ENCODE data around the gene CCDC60.

CCDC60 gene

DNA sequence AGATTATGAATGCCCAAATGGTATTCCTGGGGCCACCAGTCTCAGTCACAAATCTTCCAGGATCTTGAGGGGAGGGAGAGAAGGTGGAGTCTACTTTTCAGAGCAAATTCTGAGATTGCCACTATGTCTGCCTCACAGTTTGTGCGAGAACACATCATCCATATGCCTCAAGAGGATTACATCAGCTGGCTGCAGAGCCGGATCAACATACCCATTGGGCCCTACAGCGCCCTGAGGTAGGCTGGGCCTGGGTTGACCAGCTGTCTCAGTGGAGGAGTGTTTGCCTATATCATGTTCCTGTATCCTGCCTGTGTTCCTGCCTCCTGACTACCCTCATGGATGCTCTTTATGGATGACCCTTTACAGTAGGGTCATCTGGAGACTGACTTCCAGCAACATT, 205.9 kb downstream of the CCDC60 start:
- TF ChIP-seq, protein P1, sequence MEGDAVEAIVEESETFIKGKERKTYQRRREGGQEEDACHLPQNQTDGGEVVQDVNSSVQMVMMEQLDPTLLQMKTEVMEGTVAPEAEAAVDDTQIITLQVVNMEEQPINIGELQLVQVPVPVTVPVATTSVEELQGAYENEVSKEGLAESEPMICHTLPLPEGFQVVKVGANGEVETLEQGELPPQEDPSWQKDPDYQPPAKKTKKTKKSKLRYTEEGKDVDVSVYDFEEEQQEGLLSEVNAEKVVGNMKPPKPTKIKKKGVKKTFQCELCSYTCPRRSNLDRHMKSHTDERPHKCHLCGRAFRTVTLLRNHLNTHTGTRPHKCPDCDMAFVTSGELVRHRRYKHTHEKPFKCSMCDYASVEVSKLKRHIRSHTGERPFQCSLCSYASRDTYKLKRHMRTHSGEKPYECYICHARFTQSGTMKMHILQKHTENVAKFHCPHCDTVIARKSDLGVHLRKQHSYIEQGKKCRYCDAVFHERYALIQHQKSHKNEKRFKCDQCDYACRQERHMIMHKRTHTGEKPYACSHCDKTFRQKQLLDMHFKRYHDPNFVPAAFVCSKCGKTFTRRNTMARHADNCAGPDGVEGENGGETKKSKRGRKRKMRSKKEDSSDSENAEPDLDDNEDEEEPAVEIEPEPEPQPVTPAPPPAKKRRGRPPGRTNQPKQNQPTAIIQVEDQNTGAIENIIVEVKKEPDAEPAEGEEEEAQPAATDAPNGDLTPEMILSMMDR (IDR thresholded peaks at IDR 0.05) = no peak
- no peak overlapping the region for H2AFZ ChIP-seq
- H3K4me2 ChIP-seq (ENCODE audit: low read length) = no peak overlapping the region
- no peak overlapping the region for H3K9ac ChIP-seq
- H3K79me2 ChIP-seq = peaks cover 2% of the 10 kb centered on the region
- H3K4me3 ChIP-seq (ENCODE audit: low read depth, low read length) = no peak overlapping the region
- H3K9me3 ChIP-seq (ENCODE audit: control insufficient read depth, low read length) = no peaks in the 10 kb centered on the region
- H3K36me3 ChIP-seq (ENCODE audit: control insufficient read depth, insufficient read depth, low read length) = no peaks in the 10 kb centered on the region
- no peaks in the 10 kb centered on the region for H3K27me3 ChIP-seq (ENCODE audit: control insufficient read depth, insufficient read depth, low read length)
- H3K4me1 ChIP-seq = no peaks in the 10 kb centered on the region
- no peak overlapping the region for H3K27ac ChIP-seq

DNA sequence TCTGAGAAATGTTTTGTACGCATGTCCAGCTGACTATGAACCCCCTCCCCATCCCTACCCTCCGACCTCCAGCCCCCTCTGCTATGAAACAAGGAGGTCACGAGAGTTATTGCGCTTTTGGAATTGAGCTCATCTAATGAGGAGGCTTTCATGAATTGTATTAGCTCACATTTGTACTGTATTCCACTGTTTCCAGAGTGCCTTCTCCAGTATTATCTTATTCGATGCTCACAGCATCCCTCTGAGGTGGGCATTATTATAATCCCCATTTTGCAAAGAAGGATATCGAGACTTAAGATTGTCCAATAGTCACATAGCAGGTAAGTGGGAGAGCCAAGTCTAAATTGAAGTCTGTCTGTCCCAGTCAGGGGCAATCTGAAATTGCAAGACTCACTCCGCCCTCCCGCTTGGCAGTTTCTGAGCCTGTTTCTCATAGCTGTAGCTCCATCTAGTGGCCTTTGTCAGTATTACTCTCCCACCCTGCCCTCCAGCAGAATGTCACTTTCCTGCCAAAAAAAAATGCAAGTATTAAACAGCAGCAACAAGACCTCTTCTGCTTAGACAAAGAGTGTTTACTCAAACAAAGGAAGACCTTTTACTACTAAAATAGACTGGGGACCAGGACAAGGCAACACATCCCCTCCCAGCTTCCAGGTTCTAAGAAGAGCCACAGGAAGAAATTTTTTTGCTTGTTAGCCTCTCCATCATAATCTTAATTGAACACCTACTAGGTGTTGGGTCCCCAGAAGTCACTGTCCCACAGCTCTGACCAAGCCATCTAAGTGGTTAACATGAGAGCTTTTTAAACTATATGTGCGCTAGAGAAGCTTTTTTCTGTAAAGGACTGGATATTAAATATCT, 210.5 kb downstream of the CCDC60 start:
- no peak overlapping the region for H3K4me2 ChIP-seq (ENCODE audit: low read length)
- H3K9ac ChIP-seq = no peak overlapping the region

DNA sequence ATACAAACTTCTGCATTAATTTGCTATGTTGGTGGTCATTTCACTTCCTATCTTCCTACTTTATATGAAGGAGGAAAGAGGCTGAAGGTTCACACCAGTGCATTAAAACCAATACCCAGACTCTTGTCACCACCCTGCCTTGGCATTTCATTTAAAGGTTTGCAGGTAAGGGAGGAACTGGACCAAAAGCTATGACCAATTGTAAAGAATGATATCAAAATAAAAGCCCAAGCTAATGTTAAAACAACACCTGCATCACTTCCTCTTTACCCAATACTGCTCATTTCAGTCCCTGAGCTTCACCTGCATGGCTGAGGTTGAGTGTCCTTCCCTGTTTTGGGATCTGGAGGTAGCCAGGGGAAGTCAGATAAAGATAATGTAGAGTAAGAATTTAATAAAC, 211.8 kb downstream of the CCDC60 start:
- H3K4me2 ChIP-seq (ENCODE audit: low read length) = no peak overlapping the region
- H2AFZ ChIP-seq = no peak overlapping the region
- no peaks in the 10 kb centered on the region for H3K9me3 ChIP-seq (ENCODE audit: control insufficient read depth, low read length)
- H3K4me3 ChIP-seq (ENCODE audit: low read depth, low read length) = no peak overlapping the region
- H3K27me3 ChIP-seq (ENCODE audit: control insufficient read depth, insufficient read depth, low read length) = no peaks in the 10 kb centered on the region
- H3K27ac ChIP-seq = no peak overlapping the region
- H3K4me1 ChIP-seq = peaks cover 3% of the 10 kb centered on the region
- H3K36me3 ChIP-seq (ENCODE audit: control insufficient read depth, insufficient read depth, low read length) = no peaks in the 10 kb centered on the region
- peaks cover 2% of the 10 kb centered on the region for H3K79me2 ChIP-seq
- H3K9ac ChIP-seq = no peak overlapping the region
- TF ChIP-seq, protein P1 (IDR thresholded peaks at IDR 0.05) = no peak

More for the DNA sequence above, 210.5 kb downstream of the CCDC60 start:
- Histone ChIP-seq H3K9me3 (ENCODE audit: control insufficient read depth, low read length) (no peaks in the 10 kb centered on the region), H3K27me3 (ENCODE audit: control insufficient read depth, insufficient read depth, low read length) (no peaks in the 10 kb centered on the region), H2AFZ (no peak overlapping the region), H3K27ac (no peak overlapping the region), H3K79me2 (peaks cover 2% of the 10 kb centered on the region), H3K4me1 (peaks cover 3% of the 10 kb centered on the region), H3K4me3 (ENCODE audit: low read depth, low read length) (no peak overlapping the region), H3K36me3 (ENCODE audit: control insufficient read depth, insufficient read depth, low read length) (no peaks in the 10 kb centered on the region)
- TF ChIP-seq, protein P1 (IDR thresholded peaks at IDR 0.05) = peak; percentile 94

DNA sequence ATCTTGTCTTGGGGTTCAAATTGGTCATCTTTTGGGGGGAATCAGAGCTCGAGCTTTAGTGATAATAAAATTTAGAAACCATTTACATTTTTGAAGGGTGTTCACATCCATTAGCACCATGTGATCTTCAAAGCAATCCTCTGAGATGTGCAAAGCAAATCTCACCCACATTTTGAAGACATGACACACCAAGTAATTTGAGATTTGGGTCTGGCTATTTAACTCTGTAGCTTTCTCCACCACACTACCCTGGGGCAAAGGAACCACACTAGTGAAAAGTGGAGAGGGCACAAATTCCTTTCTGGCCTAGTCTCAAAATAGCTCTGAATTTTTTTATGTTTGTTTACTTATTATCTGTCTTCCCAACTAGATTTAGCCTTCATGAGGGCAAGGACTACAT, 212.5 kb downstream of the CCDC60 start:
- H3K9ac ChIP-seq = no peak overlapping the region
- peaks cover 2% of the 10 kb centered on the region for H3K79me2 ChIP-seq
- peaks cover 3% of the 10 kb centered on the region for H3K4me1 ChIP-seq
- H3K4me2 ChIP-seq (ENCODE audit: low read length) = no peak overlapping the region
- H3K4me3 ChIP-seq (ENCODE audit: low read depth, low read length) = no peak overlapping the region
- no peaks in the 10 kb centered on the region for H3K36me3 ChIP-seq (ENCODE audit: control insufficient read depth, insufficient read depth, low read length)
- no peaks in the 10 kb centered on the region for H3K9me3 ChIP-seq (ENCODE audit: control insufficient read depth, low read length)
- no peak overlapping the region for H2AFZ ChIP-seq
- TF ChIP-seq, protein P1 (IDR thresholded peaks at IDR 0.05) = no peak
- no peak overlapping the region for H3K27ac ChIP-seq
- H3K27me3 ChIP-seq (ENCODE audit: control insufficient read depth, insufficient read depth, low read length) = no peaks in the 10 kb centered on the region

DNA sequence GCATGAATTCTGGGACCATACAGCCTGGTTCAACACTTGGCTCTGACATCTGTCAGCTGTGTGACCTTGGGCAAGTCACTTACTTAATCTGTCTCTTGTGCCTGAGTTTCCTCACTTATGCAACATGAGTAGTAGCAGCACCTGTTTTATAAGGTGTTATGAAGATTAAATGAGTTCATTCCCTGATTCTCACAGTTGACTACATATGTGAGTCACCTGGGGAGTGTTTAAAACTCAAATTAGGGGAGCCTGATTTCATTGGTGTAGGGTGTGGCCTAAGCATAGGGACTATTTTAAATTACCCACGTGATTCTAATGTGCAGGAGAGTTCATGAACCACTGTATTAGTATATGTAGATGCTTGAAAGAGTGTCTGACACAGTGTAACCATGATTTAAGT, 222.3 kb downstream of the CCDC60 start:
- H3K27ac ChIP-seq = no peak overlapping the region
- no peaks in the 10 kb centered on the region for H3K9me3 ChIP-seq (ENCODE audit: control insufficient read depth, low read length)
- H3K4me2 ChIP-seq (ENCODE audit: low read length) = no peak overlapping the region
- no peak overlapping the region for H3K4me3 ChIP-seq (ENCODE audit: low read depth, low read length)
- H3K79me2 ChIP-seq = peaks cover 2% of the 10 kb centered on the region
- no peaks in the 10 kb centered on the region for H3K27me3 ChIP-seq (ENCODE audit: control insufficient read depth, insufficient read depth, low read length)
- no peak overlapping the region for H2AFZ ChIP-seq
- no peak overlapping the region for H3K9ac ChIP-seq
- TF ChIP-seq, protein P1 (IDR thresholded peaks at IDR 0.05) = no peak
- H3K36me3 ChIP-seq (ENCODE audit: control insufficient read depth, insufficient read depth, low read length) = no peaks in the 10 kb centered on the region
- H3K4me1 ChIP-seq = no peaks in the 10 kb centered on the region
